Stimulated activated memory B cell treated with anti-CD40 and anti-IgM and Interleukin-4, amounts not matched to agents 10 μg/mL and 1 μg/mL and 100 μg/mL, for 72 hours (primary cell): ENCODE results near the gene DLG4.

ENCODE experiments used
- ATAC-seq: fragments of 150-1000 bp; cut with Tn5 transposase; 2 replicates; pipeline ENCODE4 v1.10.0; 2021
- H3K27ac Mint-ChIP-seq: one replicate; pipeline ENCODE4 v1.8.0; 2022; ENCODE audit warnings: mild to moderate bottlenecking, mixed read lengths
- H3K27me3 Mint-ChIP-seq: one replicate; pipeline ENCODE4 v1.8.0; 2022; ENCODE audit warnings: mixed read lengths
- H3K36me3 Mint-ChIP-seq: one replicate; pipeline ENCODE4 v1.8.0; 2022; ENCODE audit warnings: mixed read lengths
- H3K4me1 Mint-ChIP-seq: one replicate; pipeline ENCODE4 v1.8.0; 2022; ENCODE audit warnings: mixed read lengths
- H3K4me3 Mint-ChIP-seq: one replicate; pipeline ENCODE4 v1.8.0; 2022; ENCODE audit warnings: mild to moderate bottlenecking, moderate library complexity, mixed read lengths
- H3K9me3 Mint-ChIP-seq: one replicate; pipeline ENCODE4 v1.8.0; 2022; ENCODE audit warnings: mixed read lengths

DLG4 gene

GRCh38 chr17:7225711-7226331, 6.2 kb upstream of the DLG4 start:
- Mint-ChIP-seq H3K4me3 (no peak overlapping the region), H3K27ac (no peak overlapping the region), H3K4me1 (peaks cover 16% of the 10 kb centered on the region), H3K27me3 (no peaks in the 10 kb centered on the region), H3K9me3 (no peaks in the 10 kb centered on the region), H3K36me3 (peaks cover 38% of the 10 kb centered on the region)
- ATAC-seq: peak; percentile 9

- ATAC-seq: no peak
- no peaks in the 10 kb centered on the region for H3K9me3 Mint-ChIP-seq
- H3K4me3 Mint-ChIP-seq: no peak overlapping the region
- H3K4me1 Mint-ChIP-seq: peaks cover 22% of the 10 kb centered on the region
- no peak overlapping the region for H3K27ac Mint-ChIP-seq
- peaks cover 37% of the 10 kb centered on the region for H3K36me3 Mint-ChIP-seq
- no peaks in the 10 kb centered on the region for H3K27me3 Mint-ChIP-seq
These were observed 5.0 kb upstream of the DLG4 start for GRCh38 chr17:7224661-7225111.

GRCh38 chr17:7224110-7224509, 4.5 kb upstream of the DLG4 start:
- ATAC-seq: no peak
- no peak overlapping the region for H3K27ac Mint-ChIP-seq
- no peak overlapping the region for H3K4me3 Mint-ChIP-seq
- no peaks in the 10 kb centered on the region for H3K27me3 Mint-ChIP-seq
- H3K4me1 Mint-ChIP-seq: peaks cover 27% of the 10 kb centered on the region
- no peaks in the 10 kb centered on the region for H3K9me3 Mint-ChIP-seq
- H3K36me3 Mint-ChIP-seq: peaks cover 31% of the 10 kb centered on the region

- Mint-ChIP-seq H3K4me3 (no peak overlapping the region), H3K4me1 (peaks cover 35% of the 10 kb centered on the region), H3K36me3 (peaks cover 25% of the 10 kb centered on the region), H3K27ac (no peak overlapping the region), H3K9me3 (no peaks in the 10 kb centered on the region), H3K27me3 (no peaks in the 10 kb centered on the region)
- no peak for ATAC-seq
These were observed 3.7 kb upstream of the DLG4 start for GRCh38 chr17:7223375-7223774.

- Mint-ChIP-seq H3K27me3 (no peaks in the 10 kb centered on the region), H3K4me3 (no peak overlapping the region), H3K36me3 (peaks cover 20% of the 10 kb centered on the region), H3K27ac (no peak overlapping the region), H3K9me3 (no peaks in the 10 kb centered on the region), H3K4me1 (peaks cover 36% of the 10 kb centered on the region)
- ATAC-seq: no peak
These were observed 3.3 kb upstream of the DLG4 start for GRCh38 chr17:7222972-7223292.

- Mint-ChIP-seq H3K36me3 (peaks cover 14% of the 10 kb centered on the region), H3K27ac (peak overlapping the region; percentile 85), H3K27me3 (no peaks in the 10 kb centered on the region), H3K4me1 (peaks cover 39% of the 10 kb centered on the region), H3K9me3 (no peaks in the 10 kb centered on the region), H3K4me3 (no peak overlapping the region)
- no peak for ATAC-seq
These were observed 2.7 kb upstream of the DLG4 start for GRCh38 chr17:7222093-7222971.

- H3K27ac Mint-ChIP-seq: peak overlapping the region; percentile 85
- H3K9me3 Mint-ChIP-seq: no peaks in the 10 kb centered on the region
- ATAC-seq: no peak
- peaks cover 9% of the 10 kb centered on the region for H3K36me3 Mint-ChIP-seq
- peak overlapping the region; percentile 91 for H3K4me3 Mint-ChIP-seq
- no peaks in the 10 kb centered on the region for H3K27me3 Mint-ChIP-seq
- peaks cover 44% of the 10 kb centered on the region for H3K4me1 Mint-ChIP-seq
These were observed 1.8 kb upstream of the DLG4 start for GRCh38 chr17:7221278-7222092.

- Mint-ChIP-seq H3K4me1 (peaks cover 51% of the 10 kb centered on the region), H3K9me3 (no peaks in the 10 kb centered on the region), H3K27ac (peak overlapping the region; percentile 85), H3K4me3 (peak overlapping the region; percentile 91), H3K36me3 (peaks cover 9% of the 10 kb centered on the region), H3K27me3 (no peaks in the 10 kb centered on the region)
- peak; percentile 59 for ATAC-seq
These were observed 1.1 kb upstream of the DLG4 start for GRCh38 chr17:7220593-7221277.

GRCh38 chr17:7219229-7219811, 316 bp downstream of the DLG4 start:
- H3K4me1 Mint-ChIP-seq: peaks cover 62% of the 10 kb centered on the region
- H3K36me3 Mint-ChIP-seq: peaks cover 9% of the 10 kb centered on the region
- H3K4me3 Mint-ChIP-seq: peak overlapping the region; percentile 91
- ATAC-seq: no peak
- H3K27me3 Mint-ChIP-seq: no peaks in the 10 kb centered on the region
- H3K27ac Mint-ChIP-seq: peak overlapping the region; percentile 85
- no peaks in the 10 kb centered on the region for H3K9me3 Mint-ChIP-seq

- peaks cover 5% of the 10 kb centered on the region for H3K36me3 Mint-ChIP-seq
- peak overlapping the region; percentile 16 for H3K4me3 Mint-ChIP-seq
- peaks cover 68% of the 10 kb centered on the region for H3K4me1 Mint-ChIP-seq
- H3K9me3 Mint-ChIP-seq: no peaks in the 10 kb centered on the region
- no peak for ATAC-seq
- no peaks in the 10 kb centered on the region for H3K27me3 Mint-ChIP-seq
- peak overlapping the region; percentile 85 for H3K27ac Mint-ChIP-seq
These were observed 878 bp downstream of the DLG4 start for GRCh38 chr17:7218758-7219157.

- H3K27me3 Mint-ChIP-seq: no peaks in the 10 kb centered on the region
- peak overlapping the region; percentile 85 for H3K27ac Mint-ChIP-seq
- peaks cover 74% of the 10 kb centered on the region for H3K4me1 Mint-ChIP-seq
- H3K4me3 Mint-ChIP-seq: no peak overlapping the region
- no peaks in the 10 kb centered on the region for H3K36me3 Mint-ChIP-seq
- no peak for ATAC-seq
- no peaks in the 10 kb centered on the region for H3K9me3 Mint-ChIP-seq
These were observed 1.5 kb downstream of the DLG4 start for GRCh38 chr17:7218166-7218565.

GRCh38 chr17:7217113-7217987, 2.3 kb downstream of the DLG4 start:
- Mint-ChIP-seq H3K9me3 (no peaks in the 10 kb centered on the region), H3K27me3 (peaks cover 2% of the 10 kb centered on the region), H3K27ac (peak overlapping the region; percentile 85), H3K4me1 (peaks cover 74% of the 10 kb centered on the region), H3K36me3 (no peaks in the 10 kb centered on the region), H3K4me3 (peak overlapping the region; percentile 51)
- ATAC-seq: no peak

GRCh38 chr17:7216242-7217112, 3.2 kb downstream of the DLG4 start:
- Mint-ChIP-seq H3K4me3 (peak overlapping the region; percentile 35), H3K9me3 (no peaks in the 10 kb centered on the region), H3K27ac (no peak overlapping the region), H3K36me3 (no peaks in the 10 kb centered on the region), H3K4me1 (peaks cover 72% of the 10 kb centered on the region), H3K27me3 (peaks cover 9% of the 10 kb centered on the region)
- ATAC-seq: no peak
